Activated CD4-positive, CD25-positive, alpha-beta regulatory T cell (primary cell): ENCODE measurements around the gene SMARCD1.

Source experiments
- DNase-seq, 4 experiments: peaks; one replicate each; lab custom pipeline; 2025; lab: John Stamatoyannopoulos, UW

SMARCD1 gene

DNA sequence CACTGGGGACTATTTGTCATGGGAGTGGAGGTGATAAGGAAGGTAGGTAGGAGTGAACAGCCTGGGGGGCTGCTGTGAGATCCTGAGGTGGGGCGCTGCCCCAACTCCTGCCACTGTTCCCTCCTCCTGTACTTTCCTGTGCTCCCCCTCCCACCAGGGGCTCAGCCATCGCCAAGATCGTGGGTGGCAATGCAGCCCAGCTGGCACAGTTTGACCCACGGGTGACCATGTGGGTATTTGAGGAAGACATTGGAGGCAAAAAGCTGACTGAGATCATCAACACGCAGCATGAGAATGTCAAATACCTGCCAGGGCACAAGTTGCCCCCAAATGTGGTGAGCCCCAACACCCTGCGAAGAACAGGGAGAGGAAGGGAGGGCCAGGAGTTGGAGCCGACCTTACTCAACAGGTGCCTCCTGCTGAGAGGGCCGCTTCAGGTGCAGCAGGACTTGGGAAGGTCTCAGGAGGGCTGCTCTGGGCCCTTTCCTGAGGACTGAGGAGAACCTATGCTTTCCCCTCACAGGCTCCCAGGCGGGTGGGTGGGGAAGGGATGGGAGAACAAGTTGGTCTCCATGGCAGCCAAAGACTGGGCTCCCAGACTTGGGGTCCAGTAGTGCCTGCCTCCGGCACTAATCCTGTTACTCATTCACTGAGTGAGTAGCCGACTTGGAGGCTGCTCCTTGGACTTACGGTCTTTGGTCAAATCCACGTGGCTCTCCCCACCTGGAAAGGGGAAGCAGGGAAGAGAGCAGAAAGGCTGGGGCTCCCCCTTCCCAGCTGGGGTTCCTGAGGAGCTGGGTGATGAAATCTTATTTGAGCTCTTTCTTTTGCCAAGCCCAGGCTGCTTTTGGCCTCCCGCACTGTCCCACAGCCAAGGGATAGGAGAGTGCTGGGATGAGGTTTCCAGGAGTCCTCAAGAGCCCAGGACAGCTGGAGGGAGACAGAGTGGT lies 19.6 kb downstream of the SMARCD1 start:
- DNase-seq: no peak

DNA sequence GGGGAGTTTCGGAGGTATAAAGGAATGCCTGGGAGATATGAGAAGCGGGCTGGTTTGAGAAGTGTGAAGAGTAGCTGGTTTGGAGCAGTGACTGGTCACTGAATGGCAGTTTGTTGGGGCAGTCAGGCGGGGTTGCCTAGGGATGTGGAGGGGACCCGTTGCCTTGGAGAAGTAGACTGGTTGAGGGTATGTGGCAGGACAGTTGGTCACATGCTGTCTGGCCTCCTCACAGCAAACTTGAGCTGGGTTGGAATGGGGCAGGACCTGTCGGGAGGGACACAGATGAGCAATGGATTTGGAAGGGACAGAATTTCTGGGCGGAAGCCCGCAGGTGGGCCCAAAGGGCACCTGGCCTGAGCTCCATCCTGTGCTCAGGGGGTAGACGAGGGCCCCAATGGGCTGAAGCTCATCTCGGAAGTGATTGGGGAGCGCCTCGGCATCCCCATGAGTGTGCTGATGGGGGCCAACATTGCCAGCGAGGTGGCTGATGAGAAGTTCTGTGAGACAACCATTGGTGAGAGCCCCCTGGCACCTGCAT lies 20.8 kb downstream of the SMARCD1 start:
- DNase-seq: no peak

DNA sequence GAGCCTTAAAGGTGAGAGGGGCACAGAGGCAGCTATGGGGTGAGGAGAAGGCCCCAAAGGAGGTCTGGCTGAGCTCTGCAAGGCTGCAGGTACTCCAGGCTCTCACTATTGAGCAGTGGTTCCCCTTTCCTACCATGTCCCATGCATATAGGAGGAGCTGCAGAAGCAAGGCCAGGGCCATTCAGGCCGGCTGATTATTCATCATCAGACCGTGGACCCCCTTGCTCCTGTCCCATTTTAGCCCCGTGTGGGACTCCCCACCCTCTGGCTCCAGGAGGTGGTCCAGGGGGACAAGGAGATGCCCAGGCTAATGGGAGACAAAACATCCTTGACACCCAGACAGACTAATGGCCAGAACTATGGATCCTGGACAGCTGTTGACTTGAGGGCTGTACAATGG lies 21.8 kb downstream of the SMARCD1 start:
- DNase-seq: no peak

DNA sequence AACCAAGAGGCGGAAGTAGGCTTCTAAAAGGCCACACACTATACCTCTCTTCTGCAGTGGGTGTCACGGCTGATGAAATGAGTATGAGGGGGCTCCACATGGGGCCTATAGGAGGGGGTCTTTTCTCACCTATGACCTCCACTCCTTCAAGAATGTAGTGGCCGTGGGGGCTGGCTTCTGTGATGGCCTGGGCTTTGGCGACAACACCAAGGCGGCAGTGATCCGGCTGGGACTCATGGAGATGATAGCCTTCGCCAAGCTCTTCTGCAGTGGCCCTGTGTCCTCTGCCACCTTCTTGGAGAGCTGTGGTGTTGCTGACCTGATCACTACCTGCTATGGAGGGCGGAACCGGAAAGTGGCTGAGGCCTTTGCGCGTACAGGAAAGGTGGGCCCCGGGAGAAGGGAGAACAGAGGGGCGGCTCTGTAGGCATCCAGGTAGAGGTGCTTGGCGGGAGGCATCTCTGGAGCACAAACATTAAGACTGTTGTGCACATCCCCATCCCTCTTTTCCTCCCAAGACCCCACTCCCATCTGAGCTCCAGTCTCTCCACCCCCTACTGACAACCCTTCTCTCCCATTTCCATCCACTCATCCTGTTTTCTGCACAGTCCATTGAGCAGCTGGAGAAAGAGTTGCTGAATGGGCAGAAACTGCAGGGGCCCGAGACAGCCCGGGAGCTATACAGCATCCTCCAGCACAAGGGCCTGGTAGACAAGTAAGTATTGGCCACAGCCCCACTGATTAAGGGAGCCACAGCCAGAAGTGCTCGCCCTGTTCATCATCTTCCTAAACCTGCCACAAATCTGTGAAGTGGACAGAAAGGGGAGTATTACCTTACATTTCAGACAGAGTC lies 22.5 kb downstream of the SMARCD1 start:
- no peak for DNase-seq

DNA sequence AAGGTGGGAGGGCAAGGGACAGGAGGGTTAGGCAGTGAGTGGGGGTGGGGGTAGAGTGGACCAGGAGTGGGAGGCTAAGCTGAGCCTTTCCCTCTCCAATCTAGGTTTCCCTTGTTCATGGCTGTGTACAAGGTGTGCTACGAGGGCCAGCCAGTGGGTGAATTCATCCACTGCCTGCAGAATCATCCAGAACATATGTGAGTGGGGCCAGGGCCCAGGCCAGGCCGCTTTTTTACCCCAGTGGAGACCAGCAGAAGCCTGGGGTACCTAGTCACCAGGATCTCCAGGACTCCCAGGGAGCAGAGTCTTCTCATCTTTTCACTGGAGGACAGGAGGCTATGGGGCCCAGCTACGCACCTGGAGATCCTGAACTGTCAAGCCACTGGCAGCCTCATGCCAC lies 24.2 kb downstream of the SMARCD1 start:
- DNase-seq: no peak

DNA sequence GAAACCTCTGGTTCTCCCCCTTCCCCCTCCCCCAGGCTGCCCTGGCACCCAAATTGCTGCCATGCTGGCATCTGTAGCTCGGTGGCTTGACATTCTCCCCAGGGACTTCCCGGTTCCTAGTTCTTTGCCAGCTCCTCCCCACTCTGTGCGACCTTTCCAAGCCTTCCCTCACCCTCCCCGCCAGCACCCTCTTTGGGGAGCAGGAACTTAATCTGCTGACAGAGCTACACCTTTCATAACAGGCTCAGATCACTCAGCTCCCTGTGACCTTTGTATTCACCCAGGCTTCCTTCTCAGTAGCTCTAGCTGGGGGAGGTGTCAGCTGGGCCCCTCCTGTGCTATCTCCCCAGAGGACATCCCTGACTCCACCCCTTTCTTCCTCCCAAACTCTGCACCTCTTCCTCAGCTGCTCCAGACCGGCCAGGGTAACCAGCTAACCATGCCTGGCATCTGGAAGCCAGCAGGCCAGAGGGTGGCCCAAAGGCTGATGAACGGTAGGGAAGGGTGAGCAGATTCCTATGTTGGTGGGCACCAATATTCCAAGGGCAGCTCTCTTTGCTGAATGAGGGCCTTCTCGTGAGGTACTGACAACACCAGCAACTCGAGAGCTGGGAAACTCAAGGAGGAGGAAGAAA lies 25.1 kb downstream of the SMARCD1 start:
- DNase-seq: no peak

DNA sequence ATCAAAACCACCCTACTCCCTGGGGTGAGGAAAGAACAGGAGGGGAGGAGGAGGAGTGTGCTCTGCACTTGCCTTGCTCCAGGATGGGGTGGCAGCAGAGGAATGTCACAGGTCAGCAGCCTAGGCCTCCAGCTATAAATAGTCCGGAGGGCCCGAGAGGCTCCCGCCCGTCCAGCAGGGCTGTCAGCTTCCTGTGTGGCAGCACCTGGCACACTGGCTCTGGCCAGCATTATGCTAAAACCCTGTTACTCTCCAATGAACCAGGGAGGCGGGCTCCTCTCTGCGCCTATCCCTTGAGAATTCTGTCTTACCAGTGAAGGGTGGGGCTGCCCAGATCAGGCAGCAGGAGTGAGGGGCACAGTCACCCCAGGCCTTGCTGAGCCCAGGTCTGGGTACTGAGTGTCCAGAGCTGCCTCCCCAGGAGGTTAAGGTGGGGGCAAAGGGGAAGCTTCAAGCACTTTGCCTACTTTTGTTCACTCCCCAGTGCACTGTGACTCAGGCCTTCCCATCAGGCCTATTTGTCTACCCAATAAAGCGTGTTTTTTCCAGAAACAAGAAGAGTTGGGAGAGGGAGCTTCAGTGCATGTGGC lies 25.7 kb downstream of the SMARCD1 start:
- DNase-seq: peak in 1 of 4 experiments; percentile 12

DNA sequence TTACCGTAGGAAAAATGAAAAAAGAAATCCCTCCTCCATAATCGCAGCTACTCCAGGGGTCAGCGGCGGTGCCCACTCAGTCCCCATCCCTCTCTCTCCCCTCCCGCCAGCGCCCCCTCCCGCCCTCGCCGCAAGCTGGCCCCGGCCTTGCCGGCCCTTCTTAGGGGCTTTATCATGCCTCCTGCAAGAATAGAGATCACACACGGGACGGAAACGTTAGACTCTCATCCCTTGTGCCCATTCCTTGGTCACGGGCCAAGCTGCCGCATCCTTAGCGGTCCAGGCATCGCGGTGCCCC lies 26.2 kb downstream of the SMARCD1 start:
- no peak for DNase-seq

DNA sequence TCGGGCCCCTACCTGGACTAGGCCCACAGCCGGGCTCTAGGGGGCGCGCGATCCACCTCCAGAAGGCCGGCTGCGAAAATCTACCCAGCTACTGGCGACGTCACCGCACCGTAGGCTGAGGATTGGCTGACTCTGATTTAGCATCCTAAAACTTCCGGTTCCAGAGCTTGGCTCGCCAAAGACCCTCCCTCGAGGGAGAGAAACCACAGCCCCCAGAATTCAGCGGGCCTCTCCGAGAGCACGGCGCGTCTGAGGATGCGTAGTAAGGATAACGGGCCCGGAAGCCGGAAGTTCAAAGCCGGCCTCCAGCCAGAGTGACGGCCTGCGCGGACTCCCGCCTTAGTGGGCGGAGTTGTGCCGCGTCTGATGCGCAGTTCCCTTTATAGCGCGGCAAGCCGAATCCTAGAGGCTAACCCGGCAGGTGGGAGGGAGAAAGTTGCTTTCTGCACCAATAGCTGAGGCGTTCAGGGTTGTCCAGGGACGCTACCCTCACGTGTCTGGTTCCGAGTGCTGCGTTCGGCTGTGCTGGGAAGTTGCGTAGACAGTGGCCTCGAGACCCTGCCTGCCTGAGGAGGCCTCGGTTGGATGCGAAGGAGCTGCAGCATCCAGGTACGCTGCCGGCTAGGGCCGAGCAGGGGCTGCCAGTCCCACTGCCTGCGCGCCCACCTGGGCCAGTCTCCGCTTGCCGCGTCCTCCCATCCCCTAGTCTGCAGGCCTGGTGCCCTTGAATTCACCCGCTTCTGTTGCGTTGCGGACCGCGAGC lies 26.7 kb downstream of the SMARCD1 start, which contains the start of gene COX14:
Gene COX14, plus strand, starts transcription at position 544 of the 763 bp plus-strand sequence. CDS start 7,808 bp downstream, outside the sequence.
- peak; percentile 98 to 100 (median 98) for DNase-seq

DNA sequence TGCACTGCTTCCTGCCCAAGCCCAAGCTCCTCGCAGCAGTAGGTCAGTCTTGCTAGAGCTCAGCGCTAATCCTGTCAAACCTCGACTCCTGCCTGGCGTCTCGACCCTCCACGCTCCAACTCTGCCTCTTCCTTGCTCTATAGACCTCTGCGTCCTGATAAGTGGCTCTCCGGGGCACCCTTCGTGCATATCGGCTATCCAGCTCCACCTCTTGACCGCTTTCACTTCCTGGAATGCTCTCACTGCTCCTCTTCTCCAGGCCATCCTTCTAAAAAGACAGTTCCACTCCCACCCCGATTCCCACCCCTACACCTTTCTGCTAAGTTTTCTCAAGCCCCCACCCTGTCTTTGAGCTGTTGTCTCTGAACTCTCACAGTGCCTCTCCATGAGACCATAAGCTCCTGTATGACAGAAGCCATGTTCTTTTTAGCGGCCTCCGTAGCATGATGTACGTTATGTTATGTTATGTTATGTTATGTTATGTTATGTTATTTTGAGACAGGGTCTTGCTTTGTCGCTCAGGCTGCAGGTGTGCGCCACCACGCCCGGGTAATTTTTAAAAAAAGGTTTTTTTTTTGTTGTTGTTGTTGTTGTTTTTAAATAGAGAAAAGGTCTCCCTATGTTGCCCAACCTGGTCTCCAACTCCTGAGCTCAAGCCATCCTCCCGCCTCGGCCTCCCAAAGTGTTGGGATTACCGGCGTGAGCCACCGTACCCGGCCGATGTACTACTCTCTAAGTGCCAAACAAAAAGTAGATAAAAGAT lies 27.5 kb downstream of the SMARCD1 start:
- DNase-seq: no peak

DNA sequence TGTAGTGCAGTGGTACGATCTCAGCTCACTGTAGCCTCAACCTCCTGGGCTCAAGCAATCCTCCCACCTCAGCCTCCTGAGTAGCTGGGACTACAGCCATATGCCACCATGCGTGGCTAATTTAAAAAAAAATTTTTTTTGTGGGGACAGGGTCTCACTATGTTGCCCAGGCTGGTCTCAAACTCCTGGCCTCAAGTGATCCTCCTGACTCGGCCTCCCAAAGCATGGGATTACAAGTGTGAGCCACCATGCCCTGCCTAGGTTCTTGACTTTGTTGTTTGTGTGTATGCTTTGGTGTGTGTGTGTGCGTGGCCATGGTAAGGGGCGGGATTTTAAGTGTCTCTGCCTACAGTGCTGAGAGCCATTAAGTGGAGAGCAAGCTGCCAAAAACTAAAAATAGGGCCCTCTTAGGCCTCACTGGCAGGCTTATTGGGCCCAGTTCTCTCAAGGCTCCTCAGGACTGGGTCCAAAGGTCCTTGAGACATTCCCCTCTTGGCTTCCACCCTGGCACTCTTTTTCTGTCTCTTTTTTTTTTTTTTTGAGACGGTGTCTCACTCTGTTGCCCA lies 32.0 kb downstream of the SMARCD1 start:
- DNase-seq: no peak

DNA sequence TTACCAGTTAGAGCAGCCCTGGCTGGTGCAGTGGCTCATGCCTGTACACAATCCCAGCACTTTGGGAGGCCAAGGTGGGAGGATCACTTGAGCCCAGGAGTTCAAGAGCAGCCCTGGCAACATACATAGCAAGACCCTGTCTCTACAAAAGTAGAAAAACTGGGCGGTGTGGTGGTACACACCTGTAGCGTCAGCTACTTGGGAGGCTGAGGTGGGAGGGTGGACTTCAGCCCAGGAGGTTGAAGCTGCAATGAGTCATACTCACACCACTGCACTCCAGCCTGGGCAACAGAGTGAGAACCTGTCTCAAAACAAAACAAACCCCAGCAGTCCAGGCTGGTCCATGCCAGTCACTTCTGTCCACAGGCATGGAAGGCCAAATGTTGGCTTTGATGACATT lies 34.2 kb downstream of the SMARCD1 start:
- no peak for DNase-seq

DNA sequence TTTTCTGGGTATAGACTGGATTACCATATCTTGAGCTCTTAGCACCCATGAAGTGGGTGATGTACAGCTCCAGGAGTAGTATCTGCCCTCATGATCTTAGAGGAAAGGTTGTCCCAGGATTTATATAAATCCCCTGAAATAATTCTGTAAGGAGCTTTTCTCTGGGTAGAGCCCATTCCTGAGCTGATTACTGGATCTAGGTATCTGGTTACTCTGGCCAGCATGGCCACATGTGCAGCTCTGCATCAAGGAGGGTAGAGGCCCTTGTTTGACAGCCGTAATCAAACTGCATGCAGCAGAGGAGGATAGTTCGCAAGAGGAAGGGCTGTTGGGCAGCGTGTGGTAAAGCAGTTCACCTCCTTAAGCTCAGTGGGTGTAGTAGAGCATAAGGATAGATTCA lies 35.4 kb downstream of the SMARCD1 start:
- DNase-seq: no peak

DNA sequence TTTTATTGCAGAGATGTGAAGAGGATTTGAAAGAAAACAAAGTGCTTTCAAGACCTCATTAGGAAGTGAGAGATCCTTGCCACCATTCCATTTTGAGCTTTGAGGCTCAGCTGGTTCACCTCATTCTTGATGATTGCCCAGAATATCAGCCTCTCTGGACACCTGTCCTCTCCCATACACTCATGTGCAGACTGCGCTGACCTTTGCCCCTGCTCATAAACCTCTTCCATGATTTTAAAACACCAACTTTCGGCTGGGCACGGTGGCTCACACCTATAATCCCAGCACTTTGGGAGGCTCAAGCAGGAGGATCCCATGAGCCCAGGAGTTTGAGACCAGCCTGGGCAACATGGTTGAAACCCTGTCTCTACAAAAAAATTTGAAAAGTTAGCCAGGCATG lies 35.8 kb downstream of the SMARCD1 start:
- DNase-seq: no peak

DNA sequence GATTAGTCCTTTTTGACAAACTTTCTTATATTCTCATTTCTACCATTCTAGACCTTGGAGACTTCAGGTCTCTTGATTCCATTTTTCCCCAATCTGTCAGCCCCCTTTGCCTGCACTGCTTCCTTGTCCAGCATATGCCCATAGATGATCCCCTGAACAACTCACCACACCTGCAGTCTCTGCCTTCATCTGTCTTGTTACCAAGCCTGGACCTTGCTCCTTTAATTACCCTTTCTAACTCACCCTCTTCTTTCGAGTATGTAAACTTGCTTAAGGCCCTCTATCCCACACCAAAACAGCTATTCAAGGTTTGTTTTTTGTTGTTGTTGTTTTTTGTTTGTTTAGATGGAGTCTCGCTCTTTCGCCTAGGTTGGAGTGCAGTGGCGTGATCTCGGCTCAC lies 36.5 kb downstream of the SMARCD1 start:
- DNase-seq: no peak

DNA sequence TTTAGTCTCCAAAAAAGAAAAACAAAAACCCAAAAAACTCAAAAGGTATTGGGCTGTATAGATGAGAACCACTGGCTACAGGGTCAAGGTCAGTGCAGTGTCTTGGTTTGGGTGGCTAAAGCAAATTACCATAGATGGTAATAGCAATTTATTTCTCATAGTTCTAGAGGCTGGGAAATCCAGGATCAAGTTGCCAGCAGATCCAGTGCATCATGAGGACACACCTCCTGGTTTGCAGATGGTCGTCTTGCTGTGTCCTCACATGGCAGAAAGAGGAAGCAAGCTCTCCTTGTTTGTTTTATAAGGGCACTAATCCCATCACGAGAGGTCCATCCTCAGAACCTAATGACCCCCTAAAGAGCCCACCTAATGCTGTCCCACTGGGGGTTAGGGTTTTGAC lies 38.1 kb downstream of the SMARCD1 start:
- DNase-seq: no peak

DNA sequence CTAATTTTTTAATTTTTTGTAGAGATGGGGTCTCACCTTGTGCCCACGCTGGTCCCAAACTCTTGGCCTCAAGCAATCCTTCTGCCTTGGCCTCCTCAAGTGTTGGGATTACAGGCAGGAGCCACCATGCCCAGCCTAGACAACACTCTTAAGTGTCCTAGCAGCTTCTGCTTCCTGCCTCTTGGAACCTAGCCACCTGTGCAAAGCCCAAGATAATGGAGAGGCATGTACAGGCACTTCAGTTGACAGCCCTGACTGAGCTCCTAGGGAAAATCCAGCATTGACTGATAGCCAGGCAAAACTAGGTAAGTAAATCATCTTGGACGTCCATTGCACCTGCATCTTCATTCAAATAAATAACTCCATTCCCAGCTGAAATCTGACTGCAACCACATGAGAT lies 42.4 kb downstream of the SMARCD1 start:
- DNase-seq: no peak

DNA sequence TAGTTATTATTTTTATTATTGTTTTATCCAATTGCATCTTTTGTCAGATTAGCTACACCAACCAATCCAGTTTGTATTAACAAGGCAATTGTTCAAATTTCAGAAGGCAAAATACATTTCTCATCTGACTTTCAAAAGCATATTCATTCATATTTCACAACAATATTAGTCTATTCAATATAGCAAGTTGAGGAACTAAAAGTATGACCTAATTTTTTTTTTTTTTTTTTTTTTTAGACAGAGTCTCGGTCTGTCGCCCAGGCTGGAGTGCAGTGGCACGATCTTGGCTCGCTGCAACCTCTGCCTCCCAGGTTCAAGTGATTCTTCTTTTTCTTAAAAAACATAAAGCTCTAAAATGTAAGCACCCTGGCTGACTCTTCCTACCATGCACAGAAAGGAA lies 44.1 kb downstream of the SMARCD1 start:
- no peak for DNase-seq

DNA sequence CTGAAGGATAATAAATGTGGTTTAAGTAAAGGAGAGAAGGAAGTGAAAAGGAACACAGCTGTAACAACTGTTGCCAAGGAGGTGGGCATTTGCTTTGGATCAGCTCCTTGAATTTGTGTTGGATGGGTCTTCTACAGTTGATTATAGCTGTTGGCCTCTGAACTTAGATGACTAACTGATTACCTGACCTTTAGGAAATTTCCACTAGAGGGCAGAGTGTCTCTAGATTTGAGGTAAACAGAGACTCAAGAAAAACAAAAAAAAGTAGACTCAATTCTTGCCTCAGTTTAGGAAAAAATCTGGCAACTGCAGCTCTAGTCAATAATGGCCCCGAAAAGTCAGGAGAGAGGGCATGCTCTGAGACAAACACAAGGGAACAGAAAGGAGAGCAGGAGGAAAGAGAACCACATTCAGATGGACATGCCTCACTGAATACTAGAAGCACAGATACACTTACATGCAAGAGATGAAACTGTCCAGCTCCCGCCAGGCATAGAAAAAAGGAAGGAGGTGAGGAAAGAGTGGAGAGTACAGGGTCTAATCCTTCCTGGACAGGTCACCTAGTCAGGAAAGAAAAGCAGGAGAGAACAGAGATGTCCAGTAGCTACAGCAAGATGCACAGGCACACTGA lies 47.5 kb downstream of the SMARCD1 start:
- DNase-seq: no peak

DNA sequence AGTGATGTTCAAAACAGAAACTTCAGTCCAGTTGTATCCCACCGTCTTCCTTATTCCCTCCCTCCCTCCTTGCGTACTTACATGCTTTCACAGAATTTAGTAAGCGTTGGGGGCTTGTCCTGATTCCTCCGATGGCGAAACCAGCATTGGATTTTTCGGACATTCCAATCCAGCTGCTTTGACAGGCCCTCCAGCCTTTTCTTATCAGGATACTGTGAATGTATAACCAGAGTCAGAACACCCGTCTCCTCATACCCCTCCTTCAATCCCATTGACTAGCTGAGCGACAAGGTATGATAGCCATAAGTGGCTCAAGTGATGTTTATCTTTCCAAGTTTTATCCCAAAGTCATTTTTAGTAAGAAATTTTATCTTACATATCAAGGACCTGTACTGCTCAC lies 57.9 kb downstream of the SMARCD1 start:
- no peak for DNase-seq
